Measurements from ENCODE around the gene ZNF681. TPM values are rescaled to one million over a fixed set of nuclear protein-coding genes. Genes with fewer than 3 reads are reported as not detected.

The ZNF681 gene
- total and polyA plus RNA-seq, 2 of the 4 experiments (the other 2 are of a cell fraction): 0.15 to 0.54 TPM

- Histone ChIP-seq H4K8ac (ENCODE audit: low read depth in 2 of 2, low read length in 2 of 2) (no peak overlapping the region), H3K23ac (ENCODE audit: low read depth, low read length) (no peak overlapping the region), H3K4me2 (ENCODE audit: low read depth, low read length) (no peak overlapping the region), H2BK5ac (ENCODE audit: low read depth, low read length, poor library complexity, severe bottlenecking) (no peak overlapping the region), H2BK120ac (ENCODE audit: low read depth, low read length) (no peak overlapping the region), H3K27ac (ENCODE audit: insufficient read depth, low read length) (no peak overlapping the region), H3K18ac (ENCODE audit: low read depth, low read length) (no peak overlapping the region), H2BK20ac (ENCODE audit: low read depth, low read length) (no peak overlapping the region), H2BK15ac (ENCODE audit: low read depth, low read length) (no peak overlapping the region), H3K36me3 (ENCODE audit: control insufficient read depth, insufficient read depth, low read length) (no peaks in the 10 kb centered on the region), H3K4ac (ENCODE audit: low read depth, low read length) (no peak overlapping the region), H3K4me3 (ENCODE audit: insufficient read depth, low read depth, low read length) (no peak overlapping the region), H2AFZ (replicated peaks; ENCODE audit: low read length, poor library complexity) (no peak overlapping the region), H3K79me1 (ENCODE audit: low read depth in 1 of 2, low read length in 2 of 2) (no peaks in the 10 kb centered on the region), H3K9ac (ENCODE audit: low read depth, low read length) (no peak overlapping the region), H4K5ac (ENCODE audit: low read depth, low read length) (no peak overlapping the region), H4K20me1 (ENCODE audit: insufficient read depth, low read length) (no peaks in the 10 kb centered on the region), H3K4me1 (ENCODE audit: control insufficient read depth, insufficient read depth, low read length) (no peaks in the 10 kb centered on the region), H4K91ac (ENCODE audit: insufficient read depth, low read depth, low read length) (no peak overlapping the region), H3K14ac (replicated peaks; ENCODE audit: low read depth, low read length) (no peak overlapping the region), H3K27me3 (ENCODE audit: control insufficient read depth, insufficient read depth, low read length) (no peaks in the 10 kb centered on the region), H2AK5ac (ENCODE audit: low read depth, low read length) (no peak overlapping the region), H2AK9ac (replicated peaks; ENCODE audit: low read depth, low read length, poor library complexity) (no peak overlapping the region), H3K9me1 (ENCODE audit: insufficient read depth, low read length) (no peaks in the 10 kb centered on the region), H3K9me3 (ENCODE audit: control insufficient read depth, insufficient read depth, low read length) (peaks cover 8% of the 10 kb centered on the region), H3K56ac (ENCODE audit: extremely low read depth, insufficient read depth, low read length) (no peak overlapping the region)
- no peak for TF ChIP-seq CEBPB (IDR thresholded peaks at IDR 0.05; ENCODE audit: low read depth, low read length)
- TF ChIP-seq BHLHE40 (IDR thresholded peaks at IDR 0.05; ENCODE audit: low read depth, low read length): no peak
- TF ChIP-seq POLR2A (IDR thresholded peaks at IDR 0.05; ENCODE audit: low read depth, low read length): no peak
- no peak for TF ChIP-seq MAFK (IDR thresholded peaks at IDR 0.05; ENCODE audit: low read depth, low read length)
- TF ChIP-seq FOS (IDR thresholded peaks at IDR 0.05; ENCODE audit: low read depth, low read length): no peak
- TF ChIP-seq ELK1 (IDR thresholded peaks at IDR 0.05; ENCODE audit: borderline replicate concordance, low read depth, low read length): no peak
- no peak for TF ChIP-seq RCOR1 (IDR thresholded peaks at IDR 0.05; ENCODE audit: insufficient replicate concordance, low read length)
- no peak for TF ChIP-seq RAD21 (IDR thresholded peaks at IDR 0.05; ENCODE audit: low read length)
- TF ChIP-seq MAZ (IDR thresholded peaks at IDR 0.05; ENCODE audit: borderline replicate concordance, low read depth, low read length): no peak
- no peak for ATAC-seq (ENCODE audit: low read depth)
- CTCF ChIA-PET: no interaction called here
- BruUV-seq (replicated peaks): no TSS peak
- dilution Hi-C loops (cut with HindIII; ENCODE audit: low sequenced_read_pairs, unreplicated experiment): no loop called here
- in situ Hi-C loops (cut with MboI; ENCODE audit: low sequenced_read_pairs): no loop called here
- POLR2A ChIA-PET (ENCODE audit: unreplicated experiment): no interaction called here
- DNase-seq: no peak
- intact Hi-C loops (cut with micrococcal nuclease): no loop called here
These were observed 30.6 kb upstream of the ZNF681 start for GRCh38 chr19:23789246-23789645.

Data from IMR-90 (cell line).